Activated naive CD4-positive, alpha-beta T cell treated with anti-CD3 and anti-CD28 coated beads, Interleukin-2, amount 50 U/mL, for 24 hours (primary cell): ENCODE measurements around the gene HLA-F.

ENCODE experiments used
- H3K27ac Mint-ChIP-seq: one replicate; pipeline ENCODE4 v1.8.0; 2021; ENCODE audit warnings: mild to moderate bottlenecking, mixed read lengths
- H3K27me3 Mint-ChIP-seq: one replicate; pipeline ENCODE4 v1.8.0; 2021; ENCODE audit warnings: mixed read lengths
- H3K36me3 Mint-ChIP-seq: one replicate; pipeline ENCODE4 v1.8.0; 2021; ENCODE audit warnings: mixed read lengths
- H3K4me1 Mint-ChIP-seq: one replicate; pipeline ENCODE4 v1.8.0; 2021; ENCODE audit warnings: mixed read lengths
- H3K4me3 Mint-ChIP-seq: one replicate; pipeline ENCODE4 v1.8.0; 2021; ENCODE audit warnings: mild to moderate bottlenecking, mixed read lengths
- H3K9me3 Mint-ChIP-seq: one replicate; pipeline ENCODE4 v1.8.0; 2021; ENCODE audit warnings: mixed read lengths

Gene HLA-F

DNA sequence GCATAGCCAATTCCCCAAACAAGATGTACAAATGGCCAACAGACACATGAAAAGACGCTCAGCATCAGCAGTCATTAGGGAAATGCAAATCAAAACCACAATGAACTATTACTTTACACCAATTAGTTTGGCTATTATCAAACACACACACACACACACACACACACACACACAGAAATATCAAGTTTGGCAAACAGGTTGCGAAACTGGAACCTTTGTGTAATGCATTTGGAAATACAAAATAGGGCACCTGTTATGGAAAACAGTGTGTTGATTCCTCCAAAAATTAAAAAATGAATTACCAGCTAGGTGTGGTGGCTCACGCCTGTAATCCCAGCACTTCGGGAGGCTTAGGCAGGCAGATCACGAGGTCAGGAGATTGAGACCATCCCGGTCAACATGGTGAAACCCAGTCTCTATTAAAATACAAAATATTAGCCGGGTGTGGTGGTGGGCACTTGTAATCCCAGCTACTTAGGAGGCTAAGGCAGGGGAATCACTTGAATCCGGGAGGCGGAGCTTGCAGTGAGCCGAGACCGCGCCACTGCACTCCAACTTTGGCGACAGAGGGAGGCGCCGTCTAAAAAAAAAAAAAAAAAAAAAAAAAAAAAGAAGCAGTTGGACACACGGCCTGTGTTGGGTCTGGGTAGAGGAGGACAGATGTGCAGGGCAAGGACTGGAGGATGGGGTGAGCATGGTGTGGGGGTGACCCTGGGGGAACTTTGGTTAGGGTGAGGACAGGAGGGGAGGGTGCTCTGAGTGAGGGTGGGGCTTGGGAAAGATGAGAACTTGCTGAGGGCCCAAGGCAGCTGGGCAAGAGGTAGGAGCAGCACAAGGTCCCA, 23.8 kb downstream of the HLA-F start:
- Mint-ChIP-seq H3K4me3 (peak overlapping the region; percentile 97), H3K9me3 (no peaks in the 10 kb centered on the region), H3K36me3 (no peaks in the 10 kb centered on the region), H3K27ac (no peak overlapping the region), H3K4me1 (peaks cover 41% of the 10 kb centered on the region), H3K27me3 (no peaks in the 10 kb centered on the region)

DNA sequence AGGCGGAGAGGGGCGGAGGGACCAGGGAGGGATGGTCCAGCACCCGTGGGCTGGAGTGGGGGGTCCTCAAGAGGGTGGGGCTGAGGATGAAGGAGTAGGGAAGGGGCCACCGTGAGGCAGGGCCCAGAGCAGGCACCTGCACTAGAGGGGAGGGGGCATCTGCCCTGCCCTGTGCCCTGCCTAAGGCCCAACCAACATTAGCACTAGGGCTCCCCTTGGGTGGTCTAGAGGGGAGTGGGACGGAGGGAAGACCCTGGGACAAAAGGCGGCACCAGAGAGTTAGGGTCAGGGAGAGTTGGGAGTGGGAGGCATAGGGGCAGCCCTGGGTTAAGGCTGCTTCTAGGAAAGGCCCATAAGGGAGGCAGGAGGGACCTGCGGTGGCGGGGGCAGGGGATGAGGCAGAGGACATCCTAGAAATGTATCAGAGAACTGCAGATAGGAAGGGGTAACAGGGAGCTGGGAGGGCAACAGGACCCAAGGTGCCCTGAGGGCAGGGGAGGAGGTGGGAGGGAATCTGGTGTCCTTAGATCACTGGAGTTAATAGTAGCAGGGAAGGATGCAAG, 24.5 kb downstream of the HLA-F start:
- no peaks in the 10 kb centered on the region for H3K27me3 Mint-ChIP-seq
- no peaks in the 10 kb centered on the region for H3K9me3 Mint-ChIP-seq
- H3K27ac Mint-ChIP-seq, result no peak overlapping the region
- peaks cover 46% of the 10 kb centered on the region for H3K4me1 Mint-ChIP-seq
- peak overlapping the region; percentile 97 for H3K4me3 Mint-ChIP-seq
- H3K36me3 Mint-ChIP-seq, result no peaks in the 10 kb centered on the region

DNA sequence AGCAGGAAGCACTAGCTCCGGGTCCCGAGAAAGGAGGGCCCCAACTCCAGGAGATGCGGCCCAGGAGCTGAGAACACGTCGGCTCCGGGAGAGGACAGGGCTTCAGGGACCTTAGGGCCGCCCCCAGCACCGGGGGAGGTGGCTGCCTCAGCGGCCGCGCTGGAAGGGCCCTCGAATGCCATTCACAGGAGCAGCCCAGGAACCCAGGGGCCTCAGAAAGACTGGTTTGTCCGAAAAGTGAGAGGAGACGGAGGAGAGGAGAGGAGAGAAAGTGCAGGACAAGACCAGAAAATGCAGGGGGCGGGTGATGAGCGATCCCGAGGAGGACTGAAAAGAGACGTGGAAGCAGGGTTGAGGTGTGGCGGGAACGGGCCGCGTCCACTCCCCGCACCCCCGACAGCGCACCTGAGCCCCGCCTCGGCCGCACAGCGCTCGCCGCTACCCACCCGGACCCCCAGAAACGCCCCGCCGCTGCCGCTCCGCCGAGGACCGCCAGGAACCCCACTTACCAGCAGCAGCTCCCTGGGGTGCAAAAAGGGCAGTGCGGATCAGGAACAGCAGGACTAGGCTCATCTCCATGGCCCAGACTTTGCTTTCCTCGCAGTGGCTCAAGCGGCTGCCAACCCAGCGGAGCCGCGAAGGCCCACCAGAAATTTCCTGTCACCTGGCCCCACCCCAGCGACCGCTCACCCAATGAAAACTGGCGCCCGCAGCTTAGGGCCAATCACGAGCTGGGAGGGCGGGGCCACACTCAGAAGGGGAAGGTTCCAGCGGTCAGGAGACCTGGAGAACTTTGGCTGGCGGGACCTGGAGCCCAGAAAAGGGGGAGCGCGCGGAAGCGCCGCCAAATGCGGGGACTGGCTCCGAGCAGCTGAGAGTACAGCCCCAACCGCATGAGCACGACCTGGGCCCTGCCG, 25.4 kb downstream of the HLA-F start:
- Mint-ChIP-seq H3K4me3 (peak overlapping the region; percentile 97), H3K9me3 (no peaks in the 10 kb centered on the region), H3K27ac (peak overlapping the region; percentile 87), H3K27me3 (no peaks in the 10 kb centered on the region), H3K36me3 (peaks cover under 1% of the 10 kb centered on the region), H3K4me1 (peaks cover 55% of the 10 kb centered on the region)

- Mint-ChIP-seq H3K27me3 (no peaks in the 10 kb centered on the region), H3K4me1 (peaks cover 56% of the 10 kb centered on the region), H3K36me3 (peaks cover 2% of the 10 kb centered on the region), H3K4me3 (peak overlapping the region; percentile 97), H3K27ac (no peak overlapping the region), H3K9me3 (no peaks in the 10 kb centered on the region)
Measured at GRCh38 chr6:29749308-29749662, 26.1 kb downstream of the HLA-F start.

- Mint-ChIP-seq H3K4me3 (peak overlapping the region; percentile 97), H3K9me3 (no peaks in the 10 kb centered on the region), H3K36me3 (peaks cover 2% of the 10 kb centered on the region), H3K27ac (no peak overlapping the region), H3K27me3 (no peaks in the 10 kb centered on the region), H3K4me1 (peaks cover 56% of the 10 kb centered on the region)
Measured at GRCh38 chr6:29749668-29750067, 26.4 kb downstream of the HLA-F start.

DNA sequence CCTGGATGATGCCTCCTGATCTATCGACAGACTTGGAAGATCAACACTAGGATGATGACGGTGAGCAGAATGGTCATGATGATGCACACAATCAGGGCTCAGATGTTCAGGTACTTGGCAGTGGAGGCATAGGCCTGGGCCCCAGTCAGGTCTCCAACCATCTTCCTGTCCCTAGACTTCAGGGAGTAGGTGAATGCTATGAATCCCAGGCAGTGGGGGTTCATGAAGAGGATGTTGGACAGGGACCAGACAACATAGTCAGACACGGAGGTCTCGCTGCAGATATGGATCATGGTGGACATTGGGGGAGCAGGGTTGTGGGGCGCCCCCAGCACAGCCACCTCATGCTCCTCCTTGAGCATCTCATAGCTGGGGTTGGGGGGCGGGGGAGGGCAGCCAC, 27.5 kb downstream of the HLA-F start:
- Mint-ChIP-seq H3K36me3 (peaks cover 2% of the 10 kb centered on the region), H3K27ac (no peak overlapping the region), H3K4me1 (peaks cover 56% of the 10 kb centered on the region), H3K9me3 (no peaks in the 10 kb centered on the region), H3K27me3 (no peaks in the 10 kb centered on the region), H3K4me3 (peak overlapping the region; percentile 97)

DNA sequence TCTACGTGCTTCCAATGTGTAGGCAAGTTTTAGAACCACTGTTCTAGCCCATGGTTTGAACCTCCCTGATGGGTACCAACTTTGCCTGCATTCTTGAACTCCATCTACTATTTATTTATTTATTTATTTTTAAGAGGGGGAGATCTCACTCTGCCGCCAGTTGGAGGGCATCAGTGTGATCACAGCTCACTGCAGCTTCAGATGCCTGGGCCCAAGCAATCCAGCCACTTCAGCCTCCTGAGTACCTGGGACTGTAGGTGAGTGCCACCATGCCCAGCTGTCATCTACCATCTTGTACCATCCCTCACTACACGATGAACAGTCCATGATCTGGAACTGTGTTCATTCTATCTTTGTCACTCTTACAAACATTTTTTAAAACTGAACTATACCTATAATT, 28.2 kb downstream of the HLA-F start:
- no peak overlapping the region for H3K27ac Mint-ChIP-seq
- no peaks in the 10 kb centered on the region for H3K9me3 Mint-ChIP-seq
- H3K4me1 Mint-ChIP-seq, result peaks cover 54% of the 10 kb centered on the region
- no peaks in the 10 kb centered on the region for H3K27me3 Mint-ChIP-seq
- peaks cover 2% of the 10 kb centered on the region for H3K36me3 Mint-ChIP-seq
- peak overlapping the region; percentile 94 for H3K4me3 Mint-ChIP-seq

DNA sequence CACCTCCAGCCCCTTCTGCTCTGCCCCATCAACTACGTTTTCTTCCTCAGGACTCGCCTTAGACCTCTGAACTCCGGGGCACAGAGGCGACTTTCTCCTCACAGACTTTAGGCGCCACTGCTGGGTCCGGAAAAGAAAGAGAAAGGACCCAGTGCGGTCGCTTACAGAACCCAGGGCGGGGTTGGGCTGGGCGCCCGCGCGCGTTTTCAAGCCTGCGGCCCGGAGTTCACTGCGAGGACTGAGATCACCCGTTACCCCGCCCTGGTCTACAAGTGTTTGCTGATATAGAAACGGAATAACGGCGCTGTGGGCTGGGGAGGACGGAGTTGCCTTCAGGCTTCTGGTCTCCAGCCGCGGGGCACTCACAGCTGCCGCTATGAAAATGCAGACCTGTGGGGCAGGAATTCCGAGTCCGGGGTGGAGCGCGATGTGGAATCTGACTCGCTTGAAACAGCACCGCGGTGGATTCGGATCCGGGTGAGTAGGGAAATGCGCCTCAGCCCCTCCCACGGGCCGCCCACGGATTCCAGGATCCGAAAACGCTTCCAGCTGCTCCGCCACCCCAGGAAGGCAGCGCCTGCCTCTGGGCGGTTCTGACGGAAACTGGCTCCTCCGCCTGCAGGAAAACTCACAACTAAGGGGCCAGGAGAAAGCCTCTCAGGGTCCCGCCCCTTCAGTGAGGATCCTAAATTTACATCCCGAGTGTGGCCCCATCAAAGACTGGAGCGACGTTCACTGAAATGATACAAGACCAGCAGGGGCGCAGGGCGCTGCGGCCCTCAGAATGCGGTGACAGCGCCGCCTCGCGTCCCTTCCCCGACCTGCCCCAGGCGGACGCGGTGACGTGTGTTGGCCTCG, 29.4 kb downstream of the HLA-F start:
- no peaks in the 10 kb centered on the region for H3K27me3 Mint-ChIP-seq

DNA sequence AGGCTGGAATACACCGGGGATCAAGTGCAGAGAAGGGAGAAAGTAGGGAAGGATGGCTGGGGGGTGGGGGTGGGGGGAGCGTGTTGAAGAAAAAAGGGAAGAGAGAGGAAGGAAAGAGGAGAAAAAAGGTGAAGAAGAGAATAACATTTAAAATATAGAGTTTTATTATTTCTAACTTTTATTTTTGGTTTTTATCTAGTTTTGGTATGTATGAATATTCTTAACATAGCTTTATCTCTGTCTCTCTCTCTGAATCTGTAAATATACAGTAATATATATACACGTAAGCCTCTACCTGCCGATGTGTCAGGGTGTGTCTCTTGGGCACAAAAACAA, 30.0 kb downstream of the HLA-F start:
- H3K36me3 Mint-ChIP-seq, result peaks cover 2% of the 10 kb centered on the region
- H3K4me1 Mint-ChIP-seq, result peaks cover 36% of the 10 kb centered on the region
- peak overlapping the region; percentile 88 for H3K27ac Mint-ChIP-seq
- peak overlapping the region; percentile 94 for H3K4me3 Mint-ChIP-seq
- H3K27me3 Mint-ChIP-seq, result no peaks in the 10 kb centered on the region
- no peaks in the 10 kb centered on the region for H3K9me3 Mint-ChIP-seq

More for the DNA sequence above, 29.4 kb downstream of the HLA-F start:
- Mint-ChIP-seq H3K4me3 (peak overlapping the region; percentile 94), H3K27ac (peak overlapping the region; percentile 88), H3K4me1 (peaks cover 42% of the 10 kb centered on the region), H3K36me3 (peaks cover 2% of the 10 kb centered on the region), H3K9me3 (no peaks in the 10 kb centered on the region)

DNA sequence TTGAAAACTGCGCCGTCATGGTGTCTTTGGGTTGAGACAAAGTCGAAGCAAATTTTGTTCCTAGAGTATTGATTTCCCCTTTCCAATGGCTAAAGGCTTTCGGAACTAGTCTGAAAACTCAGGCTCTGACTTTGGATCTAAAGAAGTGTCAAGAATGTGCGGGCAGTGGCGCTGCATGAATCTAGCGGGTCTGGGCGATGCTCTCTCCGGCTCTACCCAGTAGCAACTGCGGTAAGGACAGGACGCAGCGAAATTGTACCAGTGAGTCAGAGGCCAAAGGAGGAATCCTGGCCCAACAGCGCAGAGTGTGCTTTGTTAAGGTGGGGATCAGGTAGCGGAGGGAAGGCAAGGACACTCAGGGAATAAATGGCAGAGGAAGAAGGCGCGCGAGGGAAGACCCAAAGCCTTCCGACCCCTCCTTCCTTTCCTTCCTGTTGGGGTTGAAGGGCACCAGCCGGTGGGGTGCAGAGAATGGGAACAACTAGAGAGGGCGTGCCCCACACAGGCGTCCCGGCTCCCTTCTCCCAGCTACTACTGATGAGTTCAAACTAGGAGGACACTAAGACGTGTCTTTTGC, 32.1 kb downstream of the HLA-F start:
- Mint-ChIP-seq H3K36me3 (peaks cover 2% of the 10 kb centered on the region), H3K4me1 (peaks cover 27% of the 10 kb centered on the region), H3K4me3 (no peak overlapping the region), H3K27me3 (no peaks in the 10 kb centered on the region), H3K9me3 (no peaks in the 10 kb centered on the region), H3K27ac (no peak overlapping the region)

DNA sequence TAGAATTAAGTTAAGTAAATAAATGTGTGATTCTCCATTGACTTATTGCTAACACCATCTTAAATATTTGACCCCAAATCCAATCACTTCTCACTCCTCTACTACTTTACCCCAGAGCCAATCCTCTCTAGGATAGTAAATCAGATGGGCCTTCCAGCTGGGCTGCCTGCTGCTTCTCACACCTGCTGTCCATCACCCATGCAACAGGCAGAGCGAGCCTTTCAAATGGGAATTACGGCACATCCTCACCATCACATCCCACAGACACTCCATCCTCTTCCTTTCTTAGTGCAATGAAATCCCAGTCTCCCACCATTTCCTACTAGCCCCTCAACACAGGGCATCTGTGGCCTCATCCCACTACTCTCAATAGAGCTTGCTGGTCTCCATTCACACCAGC, 34.0 kb downstream of the HLA-F start:
- H3K36me3 Mint-ChIP-seq, result peaks cover 2% of the 10 kb centered on the region
- H3K4me3 Mint-ChIP-seq, result no peak overlapping the region
- no peaks in the 10 kb centered on the region for H3K27me3 Mint-ChIP-seq
- no peaks in the 10 kb centered on the region for H3K9me3 Mint-ChIP-seq
- H3K4me1 Mint-ChIP-seq, result peaks cover 19% of the 10 kb centered on the region
- H3K27ac Mint-ChIP-seq, result no peak overlapping the region

DNA sequence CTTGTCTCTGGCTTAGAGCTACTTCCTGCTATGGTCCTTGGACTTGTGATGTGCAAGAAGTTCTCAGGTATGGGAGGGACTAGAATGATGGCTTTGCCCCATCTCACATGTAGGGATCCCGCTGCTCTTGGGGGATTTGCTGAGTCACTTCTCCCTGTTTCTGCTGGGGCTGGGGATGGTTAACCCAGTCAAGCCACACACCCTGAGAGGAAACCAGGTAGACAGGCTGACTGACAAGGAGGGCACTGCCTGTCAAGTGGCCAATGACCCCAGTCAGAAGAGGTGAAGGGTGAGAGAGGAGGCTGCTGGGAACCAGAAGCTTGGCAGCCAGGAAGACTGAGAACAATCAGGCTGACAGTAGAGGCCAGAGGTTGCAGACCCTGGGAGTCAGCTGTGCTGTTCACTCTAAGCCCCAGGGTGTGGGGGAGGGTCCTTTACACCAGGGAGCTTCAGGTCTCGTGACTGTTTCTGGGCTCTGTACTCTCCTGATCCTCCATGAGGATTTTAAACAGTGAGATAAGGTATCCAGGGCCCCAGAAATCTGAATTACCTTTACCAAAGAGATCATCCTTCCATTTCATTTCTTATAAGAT, 34.6 kb downstream of the HLA-F start:
- Mint-ChIP-seq H3K4me1 (peaks cover 15% of the 10 kb centered on the region), H3K9me3 (no peaks in the 10 kb centered on the region), H3K27me3 (no peaks in the 10 kb centered on the region), H3K36me3 (peaks cover 2% of the 10 kb centered on the region), H3K27ac (no peak overlapping the region), H3K4me3 (no peak overlapping the region)

GRCh38 chr6:29758761-29759160, 35.5 kb downstream of the HLA-F start:
- peaks cover under 1% of the 10 kb centered on the region for H3K36me3 Mint-ChIP-seq
- peaks cover 9% of the 10 kb centered on the region for H3K4me1 Mint-ChIP-seq
- no peak overlapping the region for H3K27ac Mint-ChIP-seq
- no peak overlapping the region for H3K4me3 Mint-ChIP-seq
- no peaks in the 10 kb centered on the region for H3K9me3 Mint-ChIP-seq
- no peaks in the 10 kb centered on the region for H3K27me3 Mint-ChIP-seq

DNA sequence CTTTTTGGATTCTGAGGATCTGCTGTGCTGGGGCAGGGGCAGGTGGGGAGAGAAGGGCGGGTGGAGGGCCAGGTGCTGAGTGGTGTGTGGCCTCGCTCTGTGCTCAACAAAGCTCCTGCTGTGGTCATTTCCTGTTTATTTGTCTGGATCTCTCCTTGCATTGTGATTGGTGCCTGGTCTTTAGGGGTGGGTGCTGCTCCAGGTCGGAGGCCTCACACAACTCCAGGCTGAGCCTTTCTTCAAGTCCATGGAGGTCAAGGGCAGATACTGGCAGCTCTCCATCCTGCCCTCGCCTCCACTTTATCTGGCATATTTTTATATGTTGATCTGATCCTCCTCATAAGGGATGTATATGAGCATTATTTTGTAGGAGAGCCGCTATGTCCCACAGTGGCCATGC, 36.2 kb downstream of the HLA-F start:
- Mint-ChIP-seq H3K4me3 (no peak overlapping the region), H3K9me3 (no peaks in the 10 kb centered on the region), H3K27me3 (no peaks in the 10 kb centered on the region), H3K4me1 (peaks cover 9% of the 10 kb centered on the region), H3K27ac (no peak overlapping the region), H3K36me3 (no peaks in the 10 kb centered on the region)
